GM12892 (cell line): ENCODE measurements around the gene TMEM238.

Experiments used
- POLR2A ChIP-seq: IDR thresholded peaks from 2 replicates; pipeline ENCODE4 v1.6.1; 2011; ENCODE audit warnings: low read depth, low read length, control low read depth
- POLR2AphosphoS5 ChIP-seq: IDR thresholded peaks from 2 replicates; pipeline ENCODE4 v1.6.1; 2011; ENCODE audit warnings: low read depth, low read length, control low read depth

GRCh38 chr19:55402509-55402908, 18.4 kb upstream of the TMEM238 start:
- TF ChIP-seq POLR2AphosphoS5, result no peak; the same call in none of the 2 replicates
- no peak for TF ChIP-seq POLR2A
